Esophagus muscularis mucosa (tissue), 4 donors: ENCODE measurements around the gene NOTO.

ENCODE experiments used
- CTCF ChIP-seq, 3 experiments: fragments of 200-600 bp in 2 of 3; fragments of 450-650 bp in 1 of 3; sonication (generic) in 2 of 3; IDR thresholded peaks; one replicate each; pipeline ENCODE4 v1.5.1; 2017 to 2019; ENCODE audit warnings: antibody characterized with exemption in 3 of 3, mild to moderate bottlenecking in 2 of 3, moderate library complexity in 1 of 3
- EP300 ChIP-seq: sonication (generic); formaldehyde crosslinking; IDR thresholded peaks from one replicate; pipeline ENCODE4 v1.6.1; 2017; ENCODE audit warnings: antibody characterized with exemption
- POLR2A ChIP-seq: fragments of 450-650 bp; IDR thresholded peaks from one replicate; pipeline ENCODE4 v1.6.1; 2017; ENCODE audit warnings: antibody characterized with exemption, moderate library complexity, mild to moderate bottlenecking, low read depth
- POLR2AphosphoS5 ChIP-seq, 2 donors: sonication (generic); formaldehyde crosslinking; IDR thresholded peaks; one replicate each; pipeline ENCODE4 v1.6.1; 2017; ENCODE audit warnings: antibody characterized with exemption in 2 of 2

- TF ChIP-seq EP300 (no peak), CTCF (IDR thresholded peaks at IDR 0.05) (no peak), POLR2AphosphoS5 (IDR thresholded peaks at IDR 0.05) (no peak), POLR2A (no peak)
Observed at GRCh38 chr2:73217160-73217559, 14.8 kb downstream of the NOTO start.
